Measurements from ENCODE around the gene TMEM62. TPM values are rescaled to one million over a fixed set of nuclear protein-coding genes. Genes with fewer than 3 reads are reported as not detected.

The TMEM62 gene
- total and polyA plus RNA-seq, 10 of the 15 experiments (the other 5 are each of a cell fraction or from before 2014, with no cell fraction given): 7.0 to 26.8 (median 14.9) TPM

DNA sequence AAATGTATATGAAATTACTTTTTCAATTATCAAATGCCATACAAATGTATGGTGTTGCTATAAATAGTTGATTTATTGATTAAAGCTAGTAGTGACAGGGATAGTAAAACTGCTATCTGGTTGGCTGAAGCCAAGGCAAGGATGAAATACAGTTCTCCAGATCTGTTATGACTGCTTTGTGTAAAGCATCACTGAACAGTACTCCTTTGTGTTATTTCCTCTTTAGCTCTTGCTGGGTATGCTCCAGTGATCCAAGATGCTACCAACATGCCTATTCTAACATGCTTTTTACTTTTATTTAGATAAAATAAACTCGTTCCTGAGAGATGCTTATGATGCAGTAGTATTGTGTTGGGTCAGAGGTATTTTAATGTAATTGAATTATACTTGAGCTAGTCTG is 15.1 kb upstream of the TMEM62 start:
- Histone ChIP-seq H4K20me1 (ENCODE audit: control insufficient read depth, insufficient read depth) (no peaks in the 10 kb centered on the region), H3K4me2 (ENCODE audit: control insufficient read depth, insufficient read depth) (no peak overlapping the region), H3K79me2 (ENCODE audit: control insufficient read depth, insufficient read depth, low read length) (no peaks in the 10 kb centered on the region), H3K9ac (ENCODE audit: control insufficient read depth, insufficient read depth, low read length) (no peak overlapping the region), H3K9me3 (replicated peaks; ENCODE audit: control insufficient read depth, insufficient read depth, low read length) (no peaks in the 10 kb centered on the region), H3K4me1 (ENCODE audit: control insufficient read depth, insufficient read depth, low read length) (peaks cover 7% of the 10 kb centered on the region), H3K4me3 (no peak overlapping the region), H3K36me3 (ENCODE audit: control insufficient read depth in 2 of 2, insufficient read depth in 2 of 2, low read length in 1 of 2) (no peaks in the 10 kb centered on the region), H3K27me3 (replicated peaks in 1 of 2; ENCODE audit: control insufficient read depth in 2 of 2, insufficient read depth in 2 of 2, low read length in 1 of 2) (no peaks in the 10 kb centered on the region), H3K27ac (ENCODE audit: control insufficient read depth, insufficient read depth) (no peak overlapping the region), H2AFZ (ENCODE audit: control insufficient read depth, low read depth, low read length) (peak overlapping the region; percentile 3; the same call in 1 of the 2 replicates)
- WGBS (ENCODE audit: insufficient coverage, insufficient replicate concordance, low lambda C conversion rate, missing lambda C conversion rate): 0% methylated on average over 1 of the region's 1 CpG
- ChIA-PET RAD21 (ENCODE audit: unreplicated experiment) (no interaction called here), POLR2A (interaction anchor here (1.4 kb wide), 1 partner anchor 12 kb away, joined by 5 read pairs; the partner anchor contains the start of gene UBR1), CTCF (interaction anchor here (1.4 kb wide), 1 partner anchor 12 kb away, joined by 5 read pairs; the partner anchor contains the start of gene UBR1), SMC1A (ENCODE audit: uncharacterized antibody, unreplicated experiment) (interaction anchor here (0.5 to 3.1 kb wide), 2 partner anchors 11 to 53 kb away, joined by 3 to 13 read pairs; partner anchors contain the start of gene UBR1)
- intact Hi-C loops (cut with micrococcal nuclease; ENCODE audit: unreplicated experiment): no loop called here
- TF ChIP-seq SUZ12 (IDR thresholded peaks at IDR 0.05; ENCODE audit: unreplicated experiment) (no peak), ZBTB33 (IDR thresholded peaks at IDR 0.05) (no peak), ZBTB40 (IDR thresholded peaks at IDR 0.05; ENCODE audit: borderline replicate concordance) (no peak), SIN3A (IDR thresholded peaks at IDR 0.05; ENCODE audit: low read depth, low read length) (no peak), GABPA (IDR thresholded peaks at IDR 0.05; ENCODE audit: low read depth) (no peak), BCL3 (IDR thresholded peaks at IDR 0.05; ENCODE audit: borderline replicate concordance, insufficient read depth, low read depth, low read length, poor library complexity, severe bottlenecking) (no peak)
- no peak for FAIRE-seq
- in situ Hi-C loops (cut with MboI): no loop called here
- no TSS peak for BruUV-seq (replicated peaks)
- ATAC-seq: peak; percentile 61
- no peak for DNase-seq (ENCODE audit: low read depth, low spot score)

Measured in GM12878 (cell line).